ENCODE data around the gene BCL7C.

Gene BCL7C

DNA sequence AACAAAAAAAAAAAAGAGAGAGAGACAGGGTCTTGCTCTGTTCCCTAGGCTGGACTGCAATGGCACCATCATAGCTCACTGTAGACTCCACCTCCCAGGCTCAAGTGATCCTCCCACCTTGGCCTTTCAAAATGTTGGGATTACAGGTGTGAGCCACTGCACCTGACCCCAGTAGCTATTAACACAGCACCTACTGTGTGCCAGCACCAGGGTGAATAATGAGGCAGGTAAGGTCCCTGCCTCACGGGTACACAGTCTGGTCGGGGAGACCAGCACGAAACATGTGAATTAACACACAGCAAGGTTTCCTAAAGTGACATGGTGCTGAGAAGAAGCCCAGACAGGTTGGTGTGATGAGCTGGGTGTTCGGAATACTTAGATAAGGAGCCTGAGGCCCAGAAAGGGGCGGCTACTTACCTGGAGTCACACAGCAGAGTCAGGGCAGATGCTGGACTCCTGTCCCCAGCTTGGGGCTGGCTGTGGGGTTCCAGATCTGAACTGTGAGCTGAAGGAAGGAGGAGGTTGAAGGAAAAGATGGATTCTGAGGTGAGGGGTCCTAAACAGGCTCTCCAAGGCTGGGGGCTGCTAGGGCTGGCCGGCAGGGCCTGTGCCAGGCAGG, 19.0 kb upstream of the BCL7C start:
- TF ChIP-seq EP300 (IDR thresholded peaks at IDR 0.05; ENCODE audit: borderline replicate concordance) (no peak), CEBPB (IDR thresholded peaks at IDR 0.05) (no peak), FOXM1 (IDR thresholded peaks at IDR 0.05; ENCODE audit: borderline replicate concordance, low read depth) (no peak), EGR1 (IDR thresholded peaks at IDR 0.05) (no peak), TEAD4 (IDR thresholded peaks at IDR 0.05) (no peak), TAF1 (IDR thresholded peaks at IDR 0.05; ENCODE audit: low read depth) (no peak), CREB1 (IDR thresholded peaks at IDR 0.05; ENCODE audit: low read depth) (no peak), RAD21 (IDR thresholded peaks at IDR 0.05; ENCODE audit: low read depth) (no peak), YY1 (IDR thresholded peaks at IDR 0.05; ENCODE audit: low read depth) (no peak), NFIC (IDR thresholded peaks at IDR 0.05) (no peak), REST (IDR thresholded peaks at IDR 0.05; ENCODE audit: low read depth) (no peak), TCF12 (IDR thresholded peaks at IDR 0.05; ENCODE audit: low read depth) (no peak), ZBTB7A (IDR thresholded peaks at IDR 0.05; ENCODE audit: low read depth) (no peak)
- TF ChIP-seq, protein P1, sequence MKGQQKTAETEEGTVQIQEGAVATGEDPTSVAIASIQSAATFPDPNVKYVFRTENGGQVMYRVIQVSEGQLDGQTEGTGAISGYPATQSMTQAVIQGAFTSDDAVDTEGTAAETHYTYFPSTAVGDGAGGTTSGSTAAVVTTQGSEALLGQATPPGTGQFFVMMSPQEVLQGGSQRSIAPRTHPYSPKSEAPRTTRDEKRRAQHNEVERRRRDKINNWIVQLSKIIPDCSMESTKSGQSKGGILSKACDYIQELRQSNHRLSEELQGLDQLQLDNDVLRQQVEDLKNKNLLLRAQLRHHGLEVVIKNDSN (IDR thresholded peaks at IDR 0.05) = no peak
- TF ChIP-seq, protein P2, sequence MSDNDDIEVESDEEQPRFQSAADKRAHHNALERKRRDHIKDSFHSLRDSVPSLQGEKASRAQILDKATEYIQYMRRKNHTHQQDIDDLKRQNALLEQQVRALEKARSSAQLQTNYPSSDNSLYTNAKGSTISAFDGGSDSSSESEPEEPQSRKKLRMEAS (IDR thresholded peaks at IDR 0.05) = no peak

GRCh38 chr16:30910427-30911029, 16.7 kb upstream of the BCL7C start:
- TF ChIP-seq TEAD4 (IDR thresholded peaks at IDR 0.05) (no peak), NFIC (IDR thresholded peaks at IDR 0.05) (no peak), ZBTB7A (IDR thresholded peaks at IDR 0.05; ENCODE audit: low read depth) (peak; percentile 60; the same call in 1 of the 2 replicates), CREB1 (IDR thresholded peaks at IDR 0.05; ENCODE audit: low read depth) (no peak)

GRCh38 chr16:30907064-30907463, 13.2 kb upstream of the BCL7C start:
- no peak for TF ChIP-seq EGR1 (IDR thresholded peaks at IDR 0.05)
- TF ChIP-seq ZBTB7A (IDR thresholded peaks at IDR 0.05; ENCODE audit: low read depth) = no peak
- no peak for TF ChIP-seq CREB1 (IDR thresholded peaks at IDR 0.05; ENCODE audit: low read depth)

DNA sequence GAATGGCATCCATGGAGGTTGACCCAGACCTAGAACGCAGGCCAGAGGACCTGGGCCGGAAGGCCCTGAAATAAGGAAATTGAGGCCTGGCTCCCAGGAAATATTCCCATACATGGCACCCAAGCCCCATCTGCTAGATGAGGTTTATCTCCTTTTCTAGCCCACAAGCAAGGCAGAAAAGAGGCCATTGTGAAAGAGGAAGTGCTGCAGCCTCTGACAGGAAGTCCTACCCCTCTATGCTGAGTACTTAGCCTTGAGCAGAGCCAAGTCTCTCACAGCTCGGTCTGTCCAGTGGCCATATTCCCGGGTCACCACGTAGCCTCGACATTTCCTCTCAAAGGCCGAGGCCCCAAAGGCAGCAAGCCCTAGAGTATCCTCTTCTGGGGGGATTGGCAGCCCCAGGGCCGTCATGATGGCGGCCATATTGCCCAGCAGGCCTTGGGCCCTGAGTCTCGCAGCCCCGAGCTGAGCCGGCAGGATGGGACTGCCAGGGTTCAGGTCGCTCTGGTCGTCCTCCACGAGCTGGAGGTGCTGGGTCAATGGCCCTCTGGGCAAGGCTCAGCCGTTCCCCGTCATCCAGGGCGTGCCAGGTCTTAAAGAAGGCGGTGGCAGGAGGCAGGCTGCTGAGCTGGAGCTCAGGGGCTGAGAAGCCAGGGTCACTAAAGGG, 10.4 kb upstream of the BCL7C start:
- TF ChIP-seq TAF1 (IDR thresholded peaks at IDR 0.05; ENCODE audit: low read depth) (no peak), RAD21 (IDR thresholded peaks at IDR 0.05; ENCODE audit: low read depth) (no peak), CREB1 (IDR thresholded peaks at IDR 0.05; ENCODE audit: low read depth) (no peak), EP300 (IDR thresholded peaks at IDR 0.05; ENCODE audit: borderline replicate concordance) (no peak), NFIC (IDR thresholded peaks at IDR 0.05) (no peak), FOXM1 (IDR thresholded peaks at IDR 0.05; ENCODE audit: borderline replicate concordance, low read depth) (no peak), EGR1 (IDR thresholded peaks at IDR 0.05) (no peak), CEBPB (IDR thresholded peaks at IDR 0.05) (no peak), ZBTB7A (IDR thresholded peaks at IDR 0.05; ENCODE audit: low read depth) (no peak)
- TF ChIP-seq, protein P2 (IDR thresholded peaks at IDR 0.05) = no peak

DNA sequence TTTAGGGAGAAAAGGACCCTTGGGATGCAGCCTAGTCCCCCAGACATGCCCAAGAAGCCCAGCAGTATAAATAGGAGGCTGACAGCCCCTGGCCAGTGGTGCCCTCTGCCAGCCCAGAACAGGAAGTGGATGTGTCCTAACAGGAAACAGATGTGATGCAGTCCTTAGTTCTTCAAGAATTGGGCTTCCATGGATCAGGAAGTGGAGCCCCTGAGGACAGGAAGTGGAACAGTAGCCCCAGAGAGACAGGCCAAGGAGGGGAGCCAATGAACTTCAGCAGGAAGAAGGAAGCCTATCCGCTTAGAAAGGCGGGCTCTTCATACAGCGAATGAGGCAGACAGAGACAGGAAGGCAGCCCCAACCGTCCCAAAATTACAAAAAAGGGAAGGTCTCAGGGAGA, 9.7 kb upstream of the BCL7C start:
- TF ChIP-seq, protein P1 (IDR thresholded peaks at IDR 0.05) = no peak
- TF ChIP-seq EGR1 (IDR thresholded peaks at IDR 0.05) = no peak
- no peak for TF ChIP-seq CEBPB (IDR thresholded peaks at IDR 0.05)
- no peak for TF ChIP-seq TEAD4 (IDR thresholded peaks at IDR 0.05)
- no peak for TF ChIP-seq NFIC (IDR thresholded peaks at IDR 0.05)
- TF ChIP-seq, protein P2 (IDR thresholded peaks at IDR 0.05) = no peak
- no peak for TF ChIP-seq ZBTB7A (IDR thresholded peaks at IDR 0.05; ENCODE audit: low read depth)
- no peak for TF ChIP-seq YY1 (IDR thresholded peaks at IDR 0.05; ENCODE audit: low read depth)
- no peak for TF ChIP-seq REST (IDR thresholded peaks at IDR 0.05; ENCODE audit: low read depth)
- no peak for TF ChIP-seq CREB1 (IDR thresholded peaks at IDR 0.05; ENCODE audit: low read depth)
- TF ChIP-seq RAD21 (IDR thresholded peaks at IDR 0.05; ENCODE audit: low read depth) = no peak
- no peak for TF ChIP-seq FOXM1 (IDR thresholded peaks at IDR 0.05; ENCODE audit: borderline replicate concordance, low read depth)
- no peak for TF ChIP-seq TCF12 (IDR thresholded peaks at IDR 0.05; ENCODE audit: low read depth)
- TF ChIP-seq EP300 (IDR thresholded peaks at IDR 0.05; ENCODE audit: borderline replicate concordance) = no peak
- no peak for TF ChIP-seq TAF1 (IDR thresholded peaks at IDR 0.05; ENCODE audit: low read depth)

All from Ishikawa (cell line).